A673 (cell line): ENCODE measurements around the gene VPS51. TPM values are rescaled to one million over a fixed set of nuclear protein-coding genes. Genes with fewer than 3 reads are reported as not detected.
A peak's percentile ranks its signal among the peaks of the same experiment; 100 is the strongest.

Experiments used
- BruUV-seq: library from RNA; stranded (reverse); fragments of 400-500 nt; replicated peaks from 2 replicates; lab custom pipeline; 2021; lab: Mats Ljungman, UMichigan
- CTCF ChIA-PET: fragments of 300-600 bp; sonication (Branson Sonifier 250); formaldehyde crosslinking; loops from one replicate; lab custom pipeline; 2022; ENCODE audit warnings: antibody characterized with exemption; lab: Charles Lee
- POLR2A ChIA-PET: fragments of 300-600 bp; sonication (Branson Sonifier 250); formaldehyde crosslinking; loops from one replicate; lab custom pipeline; 2022; ENCODE audit warnings: antibody characterized with exemption; ENCODE audit not compliant: low non-redundant PET; lab: Charles Lee
- DNase-seq: peaks from one replicate; pipeline ENCODE4 v3.0.0-alpha.2; 2015; ENCODE audit warnings: low spot score
- H3K27ac ChIP-seq: fragments of 200-600 bp; sonication (generic); 2 replicates; pipeline ENCODE4 v1.5.1; 2016; ENCODE audit warnings: mixed run types, low read depth, mild to moderate bottlenecking, mixed read lengths, antibody characterized with exemption, low read length; ENCODE audit not compliant: poor library complexity, severe bottlenecking
- H3K27me3 ChIP-seq: fragments of 200-600 bp; sonication (generic); replicated peaks from 2 replicates; pipeline ENCODE4 v1.6.1; 2017; ENCODE audit warnings: mixed run types, low read depth, mild to moderate bottlenecking, mixed read lengths, antibody characterized with exemption, low read length; ENCODE audit not compliant: insufficient read depth, poor library complexity
- H3K36me3 ChIP-seq: fragments of 200-600 bp; sonication (generic); 2 replicates; pipeline ENCODE4 v1.6.1; 2016; ENCODE audit warnings: mixed run types, mild to moderate bottlenecking, mixed read lengths, antibody characterized with exemption, low read length; ENCODE audit not compliant: insufficient read depth, poor library complexity, severe bottlenecking
- H3K4me1 ChIP-seq: fragments of 200-600 bp; sonication (generic); 2 replicates; pipeline ENCODE4 v1.6.1; 2017; ENCODE audit warnings: mixed run types, mild to moderate bottlenecking, mixed read lengths, antibody characterized with exemption, low read length; ENCODE audit not compliant: insufficient read depth, poor library complexity, severe bottlenecking
- H3K4me3 ChIP-seq: fragments of 200-600 bp; sonication (generic); 2 replicates; pipeline ENCODE4 v1.5.1; 2016; ENCODE audit warnings: low read depth, mixed run types, mild to moderate bottlenecking, mixed read lengths, low read length; ENCODE audit not compliant: poor library complexity, severe bottlenecking
- H3K9me3 ChIP-seq: fragments of 200-600 bp; sonication (generic); 2 replicates; pipeline ENCODE4 v1.6.1; 2016; ENCODE audit warnings: mixed run types, low read depth, mild to moderate bottlenecking, mixed read lengths, antibody characterized with exemption, low read length; ENCODE audit not compliant: poor library complexity, severe bottlenecking
- EZH2 ChIP-seq: fragments of 200-600 bp; sonication (generic); IDR thresholded peaks from 2 replicates; pipeline ENCODE4 v1.6.1; 2017; ENCODE audit warnings: borderline replicate concordance, low read depth, mild to moderate bottlenecking, mixed read lengths, antibody characterized with exemption, low read length; ENCODE audit not compliant: poor library complexity, severe bottlenecking
- intact Hi-C: fragments of 100-400 bp; cut with micrococcal nuclease; formaldehyde crosslinking; loops from one replicate; pipeline ENCODE4 v1.10.0; 2022; ENCODE audit not compliant: unreplicated experiment
- microRNA-seq: library from miRNA; unstranded; fragments of <30 nt; microRNA quantifications from one replicate; pipeline ENCODE4 v1.2.0, GENCODE V29; 2021
- total RNA-seq: library from RNA; stranded (reverse); gene quantifications from 2 replicates; pipeline ENCODE4 v1.2.3, GENCODE V29; 2021
- TF ChIP-seq, protein P1 (sequence below): fragments of 300-800, 200-600 bp; sonication (generic); conservative IDR thresholded peaks from 2 replicates; pipeline ENCODE4 v1.5.1; 2017; ENCODE audit warnings: low read depth, mild to moderate bottlenecking, antibody characterized with exemption, low read length, moderate library complexity, mixed read lengths

Gene VPS51
- total RNA-seq, 1 experiment from 2014 or later = 125 TPM

DNA sequence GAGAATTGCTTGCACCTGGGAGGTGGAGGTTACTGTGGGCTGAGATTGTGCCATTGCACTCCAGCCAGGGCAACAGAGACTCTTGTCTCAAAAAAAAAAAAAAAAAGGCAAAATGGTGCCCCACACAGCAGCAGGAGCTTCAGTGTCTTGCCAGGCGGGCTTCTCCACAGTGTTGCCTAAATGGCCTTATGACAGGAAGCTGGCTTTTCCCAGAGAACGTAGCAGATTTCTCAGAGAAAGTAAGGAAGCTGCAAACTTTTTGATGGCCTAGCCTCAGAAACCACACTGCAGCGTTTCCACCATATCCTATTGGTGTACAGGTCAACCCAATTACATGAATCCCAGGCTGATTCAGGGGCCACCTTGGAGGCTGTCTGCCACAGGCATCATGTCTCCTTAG, 61.3 kb downstream of the VPS51 start:
- Histone ChIP-seq H3K27me3 (no peaks in the 10 kb centered on the region), H3K36me3 (no peaks in the 10 kb centered on the region), H3K4me3 (no peak overlapping the region), H3K4me1 (no peaks in the 10 kb centered on the region), H3K27ac (no peak overlapping the region), H3K9me3 (no peaks in the 10 kb centered on the region)
- ChIA-PET CTCF (interaction anchor here (0.7 kb wide), 1 partner anchor 18 kb away, joined by 4 read pairs; no protein-coding TSS in a partner anchor), POLR2A (no interaction called here)
- intact Hi-C loops = no loop called here
- TF ChIP-seq, protein P1, sequence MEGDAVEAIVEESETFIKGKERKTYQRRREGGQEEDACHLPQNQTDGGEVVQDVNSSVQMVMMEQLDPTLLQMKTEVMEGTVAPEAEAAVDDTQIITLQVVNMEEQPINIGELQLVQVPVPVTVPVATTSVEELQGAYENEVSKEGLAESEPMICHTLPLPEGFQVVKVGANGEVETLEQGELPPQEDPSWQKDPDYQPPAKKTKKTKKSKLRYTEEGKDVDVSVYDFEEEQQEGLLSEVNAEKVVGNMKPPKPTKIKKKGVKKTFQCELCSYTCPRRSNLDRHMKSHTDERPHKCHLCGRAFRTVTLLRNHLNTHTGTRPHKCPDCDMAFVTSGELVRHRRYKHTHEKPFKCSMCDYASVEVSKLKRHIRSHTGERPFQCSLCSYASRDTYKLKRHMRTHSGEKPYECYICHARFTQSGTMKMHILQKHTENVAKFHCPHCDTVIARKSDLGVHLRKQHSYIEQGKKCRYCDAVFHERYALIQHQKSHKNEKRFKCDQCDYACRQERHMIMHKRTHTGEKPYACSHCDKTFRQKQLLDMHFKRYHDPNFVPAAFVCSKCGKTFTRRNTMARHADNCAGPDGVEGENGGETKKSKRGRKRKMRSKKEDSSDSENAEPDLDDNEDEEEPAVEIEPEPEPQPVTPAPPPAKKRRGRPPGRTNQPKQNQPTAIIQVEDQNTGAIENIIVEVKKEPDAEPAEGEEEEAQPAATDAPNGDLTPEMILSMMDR = no peak
- no peak for TF ChIP-seq EZH2
- no peak for DNase-seq
- no TSS peak for BruUV-seq

DNA sequence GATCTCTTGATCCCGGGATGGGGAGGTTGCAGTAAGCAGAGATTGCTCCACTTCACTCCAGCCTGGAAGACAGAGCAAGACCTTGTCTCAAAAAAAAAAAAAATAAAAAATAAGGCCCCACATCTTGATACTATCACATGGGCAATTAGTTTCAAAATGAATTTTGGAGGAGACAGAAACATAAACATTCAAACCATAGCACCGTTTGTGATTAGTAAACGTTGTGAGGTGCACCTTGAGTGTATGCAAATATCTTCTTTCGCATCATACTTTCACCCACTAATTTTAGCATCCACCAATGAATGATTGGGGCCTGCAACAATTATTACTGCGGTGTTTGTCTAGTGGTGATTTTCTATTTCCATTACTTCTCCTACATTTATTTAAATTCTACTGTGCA, 63.0 kb downstream of the VPS51 start:
- Histone ChIP-seq H3K27ac (no peak overlapping the region), H3K4me1 (no peaks in the 10 kb centered on the region), H3K36me3 (no peaks in the 10 kb centered on the region), H3K9me3 (no peaks in the 10 kb centered on the region), H3K27me3 (no peaks in the 10 kb centered on the region), H3K4me3 (no peak overlapping the region)
- TF ChIP-seq EZH2 = no peak
- TF ChIP-seq, protein P1 = no peak
- no TSS peak for BruUV-seq
- POLR2A ChIA-PET = no interaction called here
- no peak for DNase-seq
- CTCF ChIA-PET = interaction anchor here (0.7 kb wide), 1 partner anchor 74 kb away, joined by 3 read pairs; no protein-coding TSS in a partner anchor
- intact Hi-C loops = no loop called here

DNA sequence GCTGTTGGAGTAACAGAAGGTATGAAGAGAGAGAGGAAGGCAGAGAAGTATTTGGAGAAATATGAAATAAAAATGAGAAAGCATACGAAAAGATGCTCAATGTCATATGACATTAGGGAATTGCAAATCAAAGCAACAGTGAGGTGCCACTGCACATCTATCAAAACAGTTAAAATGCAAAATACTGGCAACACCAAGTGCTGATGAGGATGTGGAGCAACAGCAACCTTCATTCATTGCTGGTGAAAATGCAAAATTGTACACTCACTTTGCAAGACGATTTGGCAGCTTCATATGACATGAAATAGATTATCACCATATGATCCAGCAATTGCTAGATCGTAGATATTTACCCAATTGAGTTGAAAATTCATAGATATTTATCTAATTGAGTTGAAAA, 64.6 kb downstream of the VPS51 start:
- no TSS peak for BruUV-seq
- POLR2A ChIA-PET = no interaction called here

More for the DNA sequence above, 64.6 kb downstream of the VPS51 start:
- no peaks in the 10 kb centered on the region for H3K9me3 ChIP-seq
- H3K4me1 ChIP-seq = no peaks in the 10 kb centered on the region
- H3K27me3 ChIP-seq = no peaks in the 10 kb centered on the region
- TF ChIP-seq EZH2 = no peak
- CTCF ChIA-PET = no interaction called here
- no peaks in the 10 kb centered on the region for H3K36me3 ChIP-seq
- H3K4me3 ChIP-seq = no peak overlapping the region
- no peak overlapping the region for H3K27ac ChIP-seq
- no peak for DNase-seq
- intact Hi-C loops = no loop called here

Small RNA genes lying within 50 kb of the gene (microRNA-seq; reads per million reads assigned to microRNA genes)
- 3.0 reads per million, percentile 6 among the genes with 10 or more reads in this experiment for gene MIR6751

Other genes with a start within 250 kb of the VPS51 start
- gene EHD1, start 217.6 kb upstream of the VPS51 start, total RNA-seq = 53.3 and 63.1 TPM in 2 replicates
- gene ATG2A, start 179.0 kb upstream of the VPS51 start, total RNA-seq = 28.6 and 29.6 TPM in 2 replicates
- 16.1 and 17.2 TPM in 2 replicates for gene PPP2R5B, start 171.5 kb upstream of the VPS51 start, total RNA-seq
- gene GPHA2, start 160.3 kb upstream of the VPS51 start, total RNA-seq = not detected in 2 replicates
- not detected in 2 replicates for gene MAJIN, start 124.1 kb upstream of the VPS51 start, total RNA-seq
- not detected in 2 replicates for gene BATF2, start 99.2 kb upstream of the VPS51 start, total RNA-seq
- gene ARL2, start 82.1 kb upstream of the VPS51 start, total RNA-seq = 98.9 and 110 TPM in 2 replicates
- 28.3 and 34.7 TPM in 2 replicates for gene SNX15, start 68.8 kb upstream of the VPS51 start, total RNA-seq
- gene SAC3D1, start 55.0 kb upstream of the VPS51 start, total RNA-seq = 41.9 and 43.9 TPM in 2 replicates
- 0.50 TPM in 1 of 2 replicates, not detected in the other for gene NAALADL1, start 37.7 kb upstream of the VPS51 start, total RNA-seq
- gene CDCA5, start 12.2 kb upstream of the VPS51 start, total RNA-seq = 109 and 119 TPM in 2 replicates
- gene ZFPL1, start 12.0 kb upstream of the VPS51 start, total RNA-seq = 45.9 and 46.6 TPM in 2 replicates
- 37.8 and 50.5 TPM in 2 replicates for gene TM7SF2, start 15.7 kb downstream of the VPS51 start, total RNA-seq
- gene ZNHIT2, start 21.5 kb downstream of the VPS51 start, total RNA-seq = 22.3 and 27.4 TPM in 2 replicates
- 920 and 956 TPM in 2 replicates for gene FAU, start 25.9 kb downstream of the VPS51 start, total RNA-seq
- gene MRPL49, start 26.1 kb downstream of the VPS51 start, total RNA-seq = 90.2 and 91.0 TPM in 2 replicates
- gene SYVN1, start 38.3 kb downstream of the VPS51 start, total RNA-seq = 47.6 and 48.5 TPM in 2 replicates
- not detected in 2 replicates for gene SPDYC, start 74.0 kb downstream of the VPS51 start, total RNA-seq
- gene CAPN1, start 85.7 kb downstream of the VPS51 start, total RNA-seq = 79.9 and 91.9 TPM in 2 replicates
- gene POLA2, start 165.7 kb downstream of the VPS51 start, total RNA-seq = 92.4 TPM in 2 replicates
- gene CDC42EP2, start 218.7 kb downstream of the VPS51 start, total RNA-seq = 4.8 and 5.4 TPM in 2 replicates
- gene DPF2, start 237.6 kb downstream of the VPS51 start, total RNA-seq = 125 and 149 TPM in 2 replicates